Hippocampal formation (tissue), 2 donors: ENCODE data around the gene RABL3.
"Not testable (repeated sequence)": the region's sequence is repeated elsewhere in the genome, so short reads cannot be mapped to it uniquely, and the experiment has no call there.

Experiments
- DNase-seq, 2 donors: peaks; one replicate each; lab custom pipeline; 2025; lab: John Stamatoyannopoulos, UW

RABL3 gene

GRCh38 chr3:120682095-120682681, 60.1 kb downstream of the RABL3 start, which contains the start of gene HGD:
HGD (minus strand) TSS chr3:120682239; CDS start chr3:120682111, 128 bp downstream.
- no peak for DNase-seq

- DNase-seq = no peak
These were observed 60.7 kb downstream of the RABL3 start for GRCh38 chr3:120681506-120682038.

GRCh38 chr3:120681018-120681417, 61.3 kb downstream of the RABL3 start:
- DNase-seq = no peak

DNA sequence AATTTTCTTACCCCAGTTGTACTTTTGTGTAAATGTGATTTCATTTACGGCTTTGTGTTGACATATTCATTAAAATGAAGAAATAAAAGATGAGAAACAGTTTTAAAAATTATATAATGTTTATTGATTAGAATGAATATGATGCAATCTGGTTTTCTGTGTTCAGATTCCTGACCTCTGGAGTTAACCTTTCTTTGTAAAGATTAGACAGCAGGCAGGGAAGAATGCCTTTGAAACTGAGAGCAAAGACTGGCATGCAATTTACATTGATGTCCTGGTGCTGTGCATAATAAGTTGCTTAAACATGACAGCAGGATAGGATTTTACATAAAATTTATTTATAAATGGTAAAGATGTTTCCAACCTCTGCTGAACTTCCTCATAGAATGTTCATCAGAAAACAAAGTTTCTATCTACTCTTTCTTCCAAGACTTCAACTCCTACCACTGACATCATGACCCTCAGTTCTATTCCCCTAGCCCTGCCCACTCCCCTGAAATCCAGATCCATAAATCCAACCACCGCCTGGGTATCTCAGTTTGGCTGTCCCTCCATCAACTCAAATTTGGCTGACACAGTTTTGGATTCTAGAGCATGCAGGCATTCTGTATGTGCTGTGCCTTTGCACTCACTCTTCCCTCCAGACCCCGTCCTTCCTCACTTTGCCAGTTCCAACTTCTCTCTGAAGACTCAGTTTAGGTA, 62.0 kb downstream of the RABL3 start:
- DNase-seq = no peak

GRCh38 chr3:120678984-120679383, 63.3 kb downstream of the RABL3 start:
- no peak for DNase-seq

GRCh38 chr3:120678331-120678947, 63.9 kb downstream of the RABL3 start:
- DNase-seq = peak; percentile 40 to 86

- DNase-seq = not testable (repeated sequence)
These were observed 65.1 kb downstream of the RABL3 start for GRCh38 chr3:120677193-120677592.

DNA sequence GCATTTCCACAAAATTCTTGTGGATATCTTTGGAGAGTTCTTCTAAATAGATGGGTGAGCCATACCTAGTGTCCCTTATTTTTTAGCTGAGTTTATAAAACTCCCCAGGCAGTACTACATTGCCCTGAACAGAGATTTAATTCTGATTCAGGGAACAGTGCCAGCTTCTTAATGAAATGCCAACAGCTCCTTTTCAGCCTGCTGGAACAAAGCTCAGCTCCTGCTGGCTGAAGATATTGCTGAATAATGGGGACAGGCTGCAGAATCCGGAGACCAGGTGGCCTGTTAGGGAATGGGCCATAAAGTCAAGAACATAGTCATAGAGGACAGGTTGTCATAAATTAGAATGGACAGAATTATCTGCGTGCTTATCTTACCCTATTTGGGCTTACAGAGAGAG, 69.2 kb downstream of the RABL3 start:
- DNase-seq = no peak

DNA sequence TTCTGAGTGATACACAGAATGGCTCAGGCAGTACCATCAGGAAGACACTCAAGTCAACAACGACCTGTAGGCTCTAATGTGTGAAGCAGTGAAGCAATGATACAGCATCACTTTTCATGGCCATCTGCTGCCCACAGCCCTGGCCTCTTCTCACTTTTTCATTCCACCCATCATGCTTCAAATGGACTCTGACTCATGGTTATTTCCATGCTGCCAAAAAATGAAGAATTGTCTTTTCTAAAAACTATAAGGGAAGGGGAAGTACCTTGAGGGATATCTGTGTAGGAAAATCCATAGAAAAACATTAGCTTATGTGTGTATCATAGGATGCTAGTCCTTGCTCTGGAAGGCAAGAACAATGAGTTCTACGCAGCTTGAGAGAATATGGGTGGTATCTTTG, 71.7 kb downstream of the RABL3 start:
- DNase-seq = no peak

- no peak for DNase-seq
These were observed 77.4 kb downstream of the RABL3 start for GRCh38 chr3:120664926-120665325.

- no peak for DNase-seq
These were observed 80.4 kb downstream of the RABL3 start for GRCh38 chr3:120661945-120662344.

DNA sequence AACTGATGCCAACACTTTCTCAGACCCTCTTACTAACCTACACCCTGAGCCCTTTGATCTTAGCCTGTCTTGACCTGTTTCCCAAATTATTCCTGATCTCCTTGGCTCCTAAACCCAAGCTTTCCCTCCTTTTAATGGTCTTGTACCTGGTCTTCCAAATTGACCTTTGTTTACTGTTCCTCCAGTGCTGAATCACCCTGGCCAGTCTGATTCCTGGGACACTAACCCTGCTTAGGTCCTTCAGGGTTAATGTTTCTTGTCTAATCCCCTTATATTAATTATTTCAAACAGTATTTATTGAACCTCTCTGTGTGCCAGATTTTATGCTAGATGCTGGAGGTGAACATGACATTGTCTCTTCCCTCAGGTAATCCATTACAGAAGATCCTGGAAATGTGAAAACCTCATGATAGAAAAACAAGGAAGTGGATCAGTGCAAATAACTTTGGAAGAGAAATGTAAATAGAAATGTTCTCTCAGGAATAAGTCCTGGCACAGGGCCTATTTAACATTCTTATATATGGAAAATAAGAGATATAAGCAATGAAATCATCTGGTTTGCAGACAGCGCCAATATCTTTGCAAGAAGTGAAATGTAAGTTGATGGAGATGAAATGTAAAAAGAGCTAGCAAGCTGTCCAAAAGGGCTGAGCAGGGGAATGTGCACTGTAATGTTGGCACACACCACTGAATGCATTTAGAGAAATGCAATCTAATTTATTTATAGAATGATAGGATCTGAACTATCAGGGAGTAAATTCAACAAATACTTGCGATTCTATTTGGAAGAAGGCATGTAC, 81.0 kb downstream of the RABL3 start:
- DNase-seq = no peak

GRCh38 chr3:120659834-120660233, 82.5 kb downstream of the RABL3 start:
- DNase-seq = no peak

DNA sequence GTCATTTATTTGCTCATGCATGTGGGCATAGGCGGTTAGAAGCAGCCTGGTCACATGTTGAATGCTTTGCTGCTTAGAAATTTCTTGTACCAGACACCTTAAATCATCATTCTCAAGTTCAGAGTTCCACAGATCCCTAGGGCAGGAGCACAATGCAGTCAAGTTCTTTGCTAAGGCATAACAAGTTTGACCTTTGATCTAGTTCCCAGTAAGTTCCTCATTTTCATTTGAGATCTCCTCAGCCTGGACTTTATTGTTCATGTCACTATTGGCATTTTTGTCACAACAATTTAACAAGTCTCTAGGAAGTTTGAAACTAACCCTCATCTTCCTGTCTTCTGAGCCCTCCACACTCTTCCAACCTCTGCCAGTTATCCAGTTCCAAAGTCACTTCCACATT, 83.0 kb downstream of the RABL3 start:
- DNase-seq = no peak

- DNase-seq = no peak
These were observed 89.3 kb downstream of the RABL3 start for GRCh38 chr3:120652896-120653545.

DNA sequence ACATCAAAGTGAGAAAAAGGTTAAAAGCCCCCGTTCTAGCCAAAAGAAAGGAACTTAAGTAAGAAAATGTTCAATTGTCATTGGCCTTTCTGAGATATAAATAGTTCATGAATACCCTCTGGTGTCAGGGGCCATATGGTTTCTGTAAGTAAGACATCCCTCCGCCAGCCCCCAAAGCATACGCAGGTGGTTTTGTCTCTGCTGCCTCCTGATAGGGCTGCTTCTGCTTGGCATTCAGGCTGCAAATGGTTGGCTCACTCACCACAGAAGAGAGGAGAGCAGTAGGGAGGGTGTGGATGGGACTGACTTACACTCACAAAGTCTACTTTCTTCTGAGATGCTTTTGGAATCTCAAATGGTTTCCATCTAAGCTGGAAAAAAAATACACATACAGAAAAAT, 90.0 kb downstream of the RABL3 start:
- no peak for DNase-seq

GRCh38 chr3:120650311-120650710, 92.0 kb downstream of the RABL3 start:
- DNase-seq = no peak

- DNase-seq = no peak
These were observed 92.5 kb downstream of the RABL3 start for GRCh38 chr3:120649830-120650233.

- no peak for DNase-seq
These were observed 94.0 kb downstream of the RABL3 start for GRCh38 chr3:120648290-120648689.

GRCh38 chr3:120646771-120647432, 95.4 kb downstream of the RABL3 start:
- DNase-seq = no peak
